NCI-H748 (cell line): ENCODE measurements around the gene RHEB.

Experiments
- DNase-seq: peaks from one replicate; lab custom pipeline; 2025; ENCODE audit not compliant: unreplicated experiment; lab: John Stamatoyannopoulos, UW

The RHEB gene

DNA sequence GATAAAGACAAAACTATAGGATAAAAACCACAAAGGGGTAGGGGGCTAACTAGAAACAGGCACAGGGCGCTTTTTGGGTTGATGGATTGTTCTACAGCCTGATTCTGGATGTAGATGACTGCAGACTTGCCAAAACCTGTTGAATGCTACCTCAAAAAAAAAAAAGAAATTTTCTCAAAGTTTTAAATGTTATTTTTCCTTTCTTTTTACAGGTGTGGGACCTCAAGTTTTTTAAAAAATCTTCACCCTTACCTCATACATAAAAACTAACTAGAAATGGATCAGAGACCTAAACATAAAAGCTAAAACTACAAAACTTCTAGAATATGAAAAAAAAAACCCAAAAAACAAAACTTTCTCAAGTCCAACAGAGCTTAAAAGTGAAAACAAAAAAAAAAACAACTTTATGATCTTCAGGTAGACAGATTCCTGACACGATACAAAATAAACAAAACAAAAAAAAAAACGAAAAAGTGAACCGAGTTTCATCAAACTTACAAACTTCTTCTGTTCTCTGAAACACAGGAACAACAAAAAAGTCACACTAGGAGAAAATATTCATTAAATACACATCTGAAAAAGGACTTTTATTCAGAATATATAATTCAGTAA is 14.9 kb downstream of the RHEB start:
- DNase-seq = no peak

DNA sequence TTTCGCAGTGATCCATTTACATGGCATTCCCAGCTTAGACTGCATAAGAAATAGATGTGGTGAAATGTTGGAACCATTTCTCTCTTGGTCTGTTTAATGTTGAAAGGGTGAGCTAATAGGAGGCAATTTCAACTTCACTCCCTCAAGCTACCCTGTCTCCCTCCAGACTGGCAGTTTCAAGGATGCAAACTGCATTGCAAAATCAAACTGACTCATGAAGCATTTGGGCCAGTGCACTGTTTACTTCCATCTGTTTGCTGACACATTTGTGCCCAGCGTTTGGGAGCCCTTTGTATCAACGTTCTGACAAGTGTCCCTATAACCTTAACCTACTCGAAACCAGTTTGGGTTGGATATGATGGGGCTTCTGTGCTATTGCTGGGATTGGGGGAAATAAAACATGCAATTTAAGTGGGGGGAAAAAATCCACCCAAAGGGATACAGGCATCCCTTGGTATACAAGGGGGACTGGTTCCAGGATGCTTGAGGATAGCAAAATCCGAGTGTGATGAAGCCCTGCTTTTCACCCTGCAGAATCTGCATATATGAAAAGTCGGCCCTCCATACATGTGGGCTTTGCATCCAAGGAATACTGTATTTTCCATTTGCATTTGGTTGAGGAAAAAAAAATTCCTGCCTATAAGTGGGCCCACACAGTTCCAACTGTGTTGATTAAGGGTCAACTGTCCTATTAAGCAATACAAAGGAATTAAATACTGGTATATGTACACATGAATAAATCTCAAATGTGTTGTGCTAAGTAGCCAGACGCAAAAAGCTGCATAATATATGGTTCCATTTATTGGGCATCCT is 15.6 kb downstream of the RHEB start:
- no peak for DNase-seq

DNA sequence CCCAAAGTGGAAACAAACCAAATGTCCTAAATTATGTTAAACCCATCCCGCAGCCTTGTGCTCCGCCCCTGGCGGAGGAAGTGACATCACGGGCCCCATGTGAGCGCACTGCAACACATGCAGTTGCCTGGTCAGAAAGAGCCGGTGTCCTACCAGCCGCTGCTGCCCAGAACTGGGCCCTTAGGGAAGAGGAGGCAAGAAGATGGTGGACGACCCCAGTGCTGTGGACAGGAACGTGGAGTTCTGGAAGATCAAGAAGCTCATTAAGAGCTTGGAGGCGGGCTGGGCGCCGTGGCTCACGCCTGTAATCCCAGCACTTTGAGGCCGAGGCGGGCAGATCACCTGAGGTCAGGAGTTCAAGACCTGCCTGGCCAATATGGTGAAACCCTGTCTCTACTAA is 18.0 kb downstream of the RHEB start:
- no peak for DNase-seq

DNA sequence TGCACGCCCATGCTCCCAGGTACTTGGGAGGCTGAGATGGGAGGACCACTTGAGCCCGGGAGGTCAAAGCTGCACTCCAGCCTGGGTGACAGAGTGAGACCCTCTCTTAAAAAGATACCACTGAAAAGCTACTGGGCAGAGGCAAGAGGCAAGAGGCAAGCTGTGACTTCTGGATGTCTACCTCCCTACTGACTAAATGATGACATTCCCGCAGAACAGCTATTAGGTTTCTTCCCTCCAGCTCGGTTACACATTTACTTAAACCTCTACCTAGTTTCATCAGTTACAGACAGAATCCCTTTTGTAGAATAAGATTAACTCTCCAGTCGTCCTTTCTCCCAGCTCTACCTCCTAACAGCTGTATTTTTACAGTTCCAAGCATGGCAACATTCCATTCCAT is 21.2 kb downstream of the RHEB start:
- DNase-seq = no peak

DNA sequence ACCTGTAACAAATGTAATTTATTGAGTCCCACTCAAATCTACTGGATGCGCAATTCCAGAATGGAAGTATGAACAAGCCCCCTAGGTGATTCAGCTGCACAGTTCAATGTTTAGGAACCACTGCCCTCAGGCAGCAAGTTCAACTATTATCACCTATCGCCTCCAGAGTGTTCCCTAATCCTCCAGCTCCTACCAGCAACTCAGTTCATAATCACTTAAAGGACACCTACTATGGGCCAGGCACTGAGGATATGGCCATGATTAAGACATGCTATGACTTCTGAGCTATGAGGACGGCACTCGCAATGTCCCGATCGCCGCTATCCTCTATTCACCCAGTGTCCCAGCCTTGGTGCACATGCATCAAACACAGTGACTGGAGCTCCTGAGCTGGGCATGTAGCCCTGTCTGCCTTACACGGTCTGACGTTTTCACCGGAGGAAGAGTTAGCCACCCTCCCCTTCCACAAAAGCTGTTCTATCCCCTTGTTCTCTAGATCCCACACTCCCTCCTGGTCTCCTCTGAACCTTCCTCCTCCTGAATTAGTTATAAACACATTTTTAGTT is 22.3 kb downstream of the RHEB start:
- DNase-seq = no peak

DNA sequence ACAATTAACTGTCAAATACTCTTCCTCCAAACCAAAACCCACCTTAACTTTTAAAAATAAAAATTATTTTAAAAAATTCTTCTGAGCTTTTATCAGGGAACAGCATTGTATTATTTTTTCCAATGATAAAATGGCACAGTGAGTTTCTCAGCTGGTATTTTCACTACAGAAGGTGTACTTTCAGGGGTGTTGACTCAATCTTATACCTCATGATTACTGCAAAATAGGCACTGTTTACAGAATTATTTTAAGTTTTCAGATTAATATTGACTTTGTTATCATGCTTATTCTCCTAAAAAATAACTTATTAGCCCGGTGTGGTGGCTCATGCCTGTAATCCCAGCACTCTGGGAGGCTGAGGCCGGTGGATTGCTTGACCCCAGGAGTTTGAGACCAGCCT is 24.3 kb downstream of the RHEB start:
- DNase-seq = no peak

DNA sequence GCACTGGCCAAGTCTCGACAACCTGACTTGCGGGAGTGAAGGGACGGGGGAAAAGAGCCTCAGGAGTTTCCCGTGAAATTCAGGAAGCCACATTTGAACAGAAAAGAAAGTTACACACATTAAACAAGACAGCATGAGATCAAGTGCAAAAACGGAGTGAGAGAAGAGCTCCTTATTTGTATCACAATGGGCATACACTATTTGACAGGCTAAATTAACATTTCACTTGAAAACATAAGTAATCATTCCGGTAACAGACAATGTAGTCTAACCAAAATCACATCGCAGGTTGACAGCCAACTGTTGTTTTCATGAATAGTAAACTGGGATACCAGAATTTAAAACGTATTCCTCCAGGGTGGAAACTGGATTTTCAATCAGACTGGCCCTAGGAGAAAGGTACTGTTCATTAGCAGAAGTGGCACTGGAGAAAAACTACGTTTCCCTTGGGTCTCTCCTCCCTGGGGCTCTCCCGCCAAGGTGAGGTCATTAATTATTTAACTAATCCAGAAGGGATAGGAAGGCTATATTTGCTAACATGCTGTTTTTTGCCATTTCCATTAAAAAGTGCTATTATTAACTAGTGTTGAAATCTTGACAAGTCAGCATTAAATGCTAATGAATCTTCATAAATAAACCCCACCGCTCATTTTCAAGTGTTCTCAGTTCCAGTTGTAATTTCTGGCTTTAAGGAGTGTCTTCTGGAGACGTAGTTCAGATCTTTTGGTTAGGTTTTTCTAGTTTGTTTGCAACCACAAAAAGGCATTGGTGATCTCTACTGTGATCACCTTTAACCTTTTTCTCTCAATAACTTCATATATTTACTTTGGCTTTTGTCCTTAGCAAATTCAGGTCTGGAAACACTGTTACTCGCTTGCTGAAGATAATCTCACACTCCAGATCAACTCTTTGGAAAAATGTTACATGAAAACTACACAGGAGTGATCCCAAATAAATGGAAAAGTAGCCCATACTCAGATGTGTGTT is 25.1 kb downstream of the RHEB start:
- DNase-seq = no peak

DNA sequence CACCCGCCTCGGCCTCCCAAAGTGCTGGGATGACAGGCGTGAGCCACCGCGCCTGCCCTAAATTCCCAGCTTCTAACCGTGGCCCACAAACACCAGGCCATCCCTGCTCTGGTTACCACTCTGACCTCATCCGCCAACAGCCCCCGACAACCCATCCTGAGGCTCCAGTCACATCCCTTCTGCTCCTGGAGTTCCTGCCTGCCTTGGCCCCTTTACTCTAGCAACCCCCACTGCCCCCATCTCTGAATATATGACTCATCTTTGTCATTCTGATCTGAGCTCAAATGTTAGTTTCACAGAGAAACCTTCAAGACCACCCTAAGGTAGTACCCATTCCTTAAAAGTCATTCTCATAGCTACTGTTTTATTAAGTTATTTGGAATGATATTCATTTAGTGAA is 26.6 kb downstream of the RHEB start:
- no peak for DNase-seq

DNA sequence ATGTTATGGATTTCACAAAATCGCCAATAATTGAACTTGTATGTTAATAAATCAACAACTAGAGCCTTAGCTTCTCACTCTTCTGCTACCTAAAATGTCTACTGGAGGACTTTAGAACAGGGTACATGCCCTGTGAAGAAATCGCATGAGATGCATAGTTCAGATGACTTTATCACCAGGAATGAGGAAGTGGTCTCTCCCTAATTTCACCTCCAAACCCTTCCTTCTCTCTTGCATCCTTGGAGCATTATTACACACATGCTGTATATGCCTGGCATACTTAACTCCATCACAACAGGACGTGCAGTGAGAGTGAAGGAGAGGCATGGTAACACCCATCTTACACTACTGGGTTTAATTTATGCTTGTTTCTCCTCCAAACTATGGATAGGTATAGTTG is 27.8 kb downstream of the RHEB start:
- no peak for DNase-seq

DNA sequence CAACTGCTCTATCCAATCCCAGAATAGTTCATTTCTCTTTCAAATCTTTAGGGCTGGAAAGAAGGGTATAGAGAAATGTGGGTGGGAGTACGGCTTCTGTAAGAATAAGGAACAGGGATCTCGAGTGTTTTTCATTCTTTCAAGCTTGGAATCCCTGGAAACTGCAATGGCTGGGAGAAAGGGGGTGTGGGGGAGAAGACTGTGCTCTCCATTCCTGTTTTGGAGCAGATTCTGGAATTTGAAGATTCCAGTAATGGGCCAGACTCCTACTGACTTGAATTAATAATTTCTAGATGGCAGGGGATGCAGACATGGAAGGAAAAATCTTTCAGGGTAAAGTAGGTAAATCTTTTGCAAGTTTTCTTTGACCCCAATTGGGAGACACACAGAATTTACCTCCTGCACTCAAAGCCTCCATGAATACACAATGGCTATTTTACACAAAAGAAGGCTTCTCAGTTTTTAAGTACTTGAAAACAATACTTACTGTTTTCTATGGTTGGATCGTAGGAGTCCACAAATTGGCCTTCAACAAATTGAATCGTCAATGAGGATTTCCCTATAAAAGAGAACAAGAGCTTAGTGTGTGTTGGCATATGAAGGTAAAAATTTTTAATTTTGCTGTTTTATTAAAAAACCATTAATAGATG is 29.1 kb downstream of the RHEB start:
- no peak for DNase-seq

DNA sequence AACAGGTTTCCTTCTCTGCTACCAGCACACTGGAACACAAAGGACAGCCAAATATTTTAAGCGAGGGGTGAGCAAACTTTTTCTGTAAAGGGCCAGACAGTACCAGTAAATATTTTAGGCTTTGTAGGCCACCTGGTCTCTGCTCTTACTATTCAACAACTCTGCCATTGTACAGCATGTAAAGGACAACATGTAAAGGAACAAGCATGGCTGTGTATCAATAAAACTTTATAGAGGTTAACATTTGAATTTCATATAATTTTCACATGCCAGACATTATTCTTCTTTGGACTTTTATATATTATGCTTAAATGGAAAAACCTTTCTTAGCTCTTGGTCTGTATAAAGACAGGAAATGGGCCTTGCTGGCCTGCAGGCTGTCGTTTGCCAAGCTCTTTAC is 30.2 kb downstream of the RHEB start:
- no peak for DNase-seq

DNA sequence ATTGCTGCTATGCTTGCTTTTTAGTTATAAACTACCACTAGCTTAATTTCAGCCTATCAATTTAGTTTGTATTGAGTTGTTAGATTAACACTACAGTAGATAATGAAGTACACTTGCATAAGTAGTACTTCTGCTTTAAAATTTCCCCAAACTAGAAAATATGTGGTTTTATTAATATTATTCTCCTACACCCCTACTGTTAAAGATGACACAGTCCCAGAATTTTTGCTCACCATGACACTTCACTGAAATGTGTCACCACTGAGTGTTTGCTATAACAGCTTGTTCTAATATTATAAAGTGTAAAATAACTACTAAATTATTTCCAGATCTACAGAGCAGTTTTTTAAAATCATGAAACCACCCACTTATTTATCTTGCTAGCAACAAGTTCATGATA is 31.6 kb downstream of the RHEB start:
- DNase-seq = no peak

DNA sequence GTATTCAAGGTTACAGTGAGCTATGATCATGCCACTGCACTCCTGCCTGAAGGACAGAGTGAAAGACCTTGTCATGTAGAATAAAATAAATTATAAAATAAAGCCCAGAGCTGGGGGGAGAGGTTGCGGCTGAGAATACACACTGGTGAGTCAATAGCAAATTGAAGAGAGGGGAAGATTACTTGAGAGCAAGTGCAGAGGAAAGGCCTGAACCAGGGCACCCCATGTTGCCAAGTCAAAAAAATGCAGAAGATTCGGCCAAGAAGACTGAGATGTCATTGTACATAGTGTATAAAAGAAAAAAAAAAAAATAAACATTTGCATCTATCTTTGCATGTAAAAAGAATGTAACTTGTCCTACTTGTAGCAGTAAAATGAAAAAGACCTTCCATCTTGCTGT is 32.5 kb downstream of the RHEB start:
- DNase-seq = no peak

DNA sequence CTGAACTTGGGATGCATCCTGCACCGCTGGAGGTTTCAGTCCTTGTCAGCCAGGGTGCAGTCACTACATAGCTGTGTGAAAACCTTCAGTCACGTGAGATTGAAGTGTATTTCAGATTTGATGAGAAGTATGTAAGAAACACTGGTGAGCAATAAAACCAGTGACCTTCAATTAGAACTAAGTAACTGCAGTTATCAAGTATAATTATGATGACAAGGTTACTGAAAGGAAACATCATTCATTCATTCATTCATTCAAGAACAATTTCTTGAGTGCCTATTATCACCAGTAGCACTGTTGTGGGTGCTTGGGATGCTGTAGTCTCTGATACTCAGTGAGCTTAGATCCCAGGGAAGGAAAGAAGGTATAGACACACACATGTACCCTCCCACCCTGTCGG is 33.6 kb downstream of the RHEB start:
- no peak for DNase-seq

DNA sequence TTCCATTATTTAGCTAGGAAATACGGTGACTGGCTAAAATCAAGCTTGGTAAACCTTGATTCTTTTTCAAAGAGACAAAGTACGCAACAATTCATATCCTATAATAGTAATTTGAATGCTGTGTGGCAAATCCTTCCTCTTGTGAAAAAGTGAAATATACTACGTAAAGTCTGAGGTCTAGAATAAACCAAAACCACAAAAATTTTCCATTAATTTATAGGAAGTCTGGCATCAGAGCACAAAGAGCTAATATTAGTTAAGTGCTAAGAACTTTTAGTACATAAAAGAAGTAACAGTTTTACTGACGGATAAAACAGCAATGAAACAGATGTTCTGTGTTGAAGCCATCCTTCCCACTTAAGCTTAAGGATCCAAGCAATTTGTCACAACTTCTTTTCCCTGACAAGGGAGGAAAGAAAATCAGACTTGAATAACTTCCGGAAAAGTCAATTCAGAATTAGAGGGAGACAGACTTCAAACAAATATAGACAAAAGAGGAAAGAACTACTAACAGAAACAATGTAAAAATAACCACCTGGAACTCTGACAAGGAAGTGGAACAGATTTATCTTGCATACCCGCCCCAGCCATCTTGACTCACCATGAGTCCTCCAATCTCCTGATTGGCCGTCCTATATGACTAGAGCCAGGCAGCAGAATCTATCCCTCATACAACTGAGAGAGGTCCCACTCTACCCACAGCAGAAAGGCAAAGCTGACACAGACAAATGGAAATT is 34.6 kb downstream of the RHEB start:
- no peak for DNase-seq

DNA sequence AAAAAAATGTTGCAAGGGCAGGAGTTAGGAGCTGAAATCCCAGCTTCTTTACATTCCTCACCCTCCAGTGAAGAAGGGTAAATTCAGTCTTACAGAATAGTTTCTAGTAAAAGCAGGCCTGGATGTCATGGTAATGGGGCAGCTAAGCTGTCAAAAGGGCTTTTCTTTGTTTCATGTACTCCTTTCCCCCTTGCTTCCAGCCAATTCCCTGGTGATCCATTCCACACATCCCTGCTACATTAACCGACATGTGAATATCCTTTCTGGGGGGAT is 36.0 kb downstream of the RHEB start:
- no peak for DNase-seq

DNA sequence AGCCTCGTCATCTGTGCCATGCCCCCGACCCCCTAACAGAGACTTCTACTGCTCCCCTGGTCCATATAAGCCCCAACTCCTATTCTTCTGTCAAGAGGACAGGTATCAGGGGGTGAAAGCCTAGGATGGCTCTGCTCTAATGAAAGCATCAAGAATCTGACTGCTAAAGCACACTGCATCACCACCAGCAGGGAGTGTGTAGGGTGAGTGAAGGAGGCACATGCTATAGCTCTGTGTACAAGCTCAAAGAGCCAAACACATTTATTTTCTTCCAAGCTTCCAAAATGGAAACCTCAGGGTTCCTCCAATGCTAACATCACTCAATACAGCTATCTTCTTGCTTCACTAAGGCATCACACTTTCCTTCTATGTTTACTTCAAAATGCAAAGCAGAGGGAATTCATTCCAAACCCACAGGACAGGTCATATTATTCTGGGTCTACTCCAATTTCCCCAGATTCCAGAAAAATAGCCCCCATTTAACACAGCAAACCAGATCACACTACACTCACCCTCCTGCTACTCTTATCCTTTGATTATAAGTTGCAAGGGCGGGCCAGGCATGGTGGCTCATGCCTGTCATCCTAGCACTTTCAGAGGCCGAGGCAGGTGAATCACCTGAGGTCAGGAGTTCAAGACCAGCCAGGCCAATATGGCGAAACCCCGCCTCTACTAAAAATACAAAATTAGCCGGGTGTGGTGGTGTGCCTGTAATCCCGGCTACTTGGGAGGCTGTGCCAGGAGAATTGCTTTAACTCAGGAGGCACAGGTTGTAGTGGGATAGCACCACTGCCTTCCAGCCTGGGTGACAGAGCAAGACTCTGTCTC is 36.6 kb downstream of the RHEB start:
- DNase-seq = no peak

DNA sequence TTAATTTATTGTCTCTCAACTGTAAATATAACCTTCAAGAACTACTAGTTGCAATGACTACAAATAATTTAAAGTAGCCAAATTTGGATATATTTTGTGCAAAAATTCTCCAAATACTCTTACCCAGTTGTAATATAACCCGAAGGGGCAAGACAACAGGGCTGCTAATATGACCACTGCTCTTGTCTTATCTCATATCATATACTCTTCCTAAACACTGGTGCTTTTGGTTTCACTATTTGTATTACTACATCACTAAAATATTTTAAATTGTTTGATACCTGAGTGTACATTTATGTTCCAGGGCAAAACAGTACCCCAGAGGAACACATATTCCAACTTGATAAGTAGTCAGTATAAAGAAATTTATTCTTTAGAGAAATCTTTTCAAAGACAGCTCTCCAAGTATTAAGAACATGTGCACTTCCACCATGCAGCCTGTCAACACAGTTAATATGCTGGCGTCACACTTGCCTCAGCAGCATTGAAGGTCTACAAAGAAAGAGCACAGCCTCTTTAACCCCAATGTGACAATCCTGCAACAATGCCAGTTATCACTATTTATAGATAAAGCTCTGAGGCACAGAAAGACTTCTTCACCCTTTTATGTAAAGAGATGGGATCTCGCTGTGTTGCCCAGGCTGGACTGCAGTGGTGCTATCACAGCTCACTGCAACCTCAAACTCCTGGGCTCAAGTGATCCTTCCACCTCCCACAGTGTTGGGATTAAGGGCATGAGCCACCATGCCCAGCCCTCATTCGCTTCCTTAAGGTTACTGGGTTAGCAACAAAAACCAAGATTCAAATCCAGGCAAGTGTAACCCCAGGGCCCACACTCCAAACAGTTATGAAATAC is 37.8 kb downstream of the RHEB start:
- no peak for DNase-seq

DNA sequence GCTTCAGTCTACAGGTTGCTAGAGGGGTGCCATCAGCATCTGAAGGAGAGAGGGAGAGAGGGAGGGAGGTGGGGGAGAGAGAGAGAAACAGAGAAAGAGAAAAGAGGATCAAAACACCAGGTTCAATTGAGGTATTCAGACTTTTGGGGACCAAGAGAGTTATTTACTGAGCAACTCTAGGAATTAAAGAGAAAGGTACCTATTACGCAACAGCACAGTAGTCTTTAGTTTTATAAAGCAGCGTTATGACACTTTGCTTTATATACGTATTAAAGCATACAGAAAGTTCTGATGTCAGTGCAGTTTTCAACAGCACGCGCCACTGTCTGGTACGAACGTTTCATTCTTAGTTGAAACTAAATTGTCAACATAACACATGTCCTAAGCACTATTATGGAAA is 41.8 kb downstream of the RHEB start:
- no peak for DNase-seq
